Measurements from ENCODE around the gene DZANK1.

GRCh38 chr20:18372296-18372695, 94.5 kb downstream of the DZANK1 start:
- TF ChIP-seq CTCF (IDR thresholded peaks at IDR 0.05; ENCODE audit: insufficient read depth, low read length, poor library complexity, severe bottlenecking) (no peak), EZH2phosphoT487 (conservative IDR thresholded peaks at IDR 0.05; ENCODE audit: low read length) (no peak)
